Tongue (tissue), 2 donors: ENCODE data around the gene FAM98B. TPM values are rescaled to one million over a fixed set of nuclear protein-coding genes. Genes with fewer than 3 reads are reported as not detected.

Source experiments
- DNase-seq: peaks from one replicate; pipeline ENCODE4 v3.0.0-alpha.2; 2015
- total RNA-seq: library from RNA; depleted of rRNA; stranded (reverse); fragments of >200 nt; gene quantifications from one replicate; pipeline ENCODE4 v1.2.3, GENCODE V29; 2014

FAM98B gene
- total RNA-seq, 1 donor from 2014 or later = 16.0 TPM

- DNase-seq = no peak
Observed at GRCh38 chr15:38508647-38509046, 54.7 kb downstream of the FAM98B start.

DNA sequence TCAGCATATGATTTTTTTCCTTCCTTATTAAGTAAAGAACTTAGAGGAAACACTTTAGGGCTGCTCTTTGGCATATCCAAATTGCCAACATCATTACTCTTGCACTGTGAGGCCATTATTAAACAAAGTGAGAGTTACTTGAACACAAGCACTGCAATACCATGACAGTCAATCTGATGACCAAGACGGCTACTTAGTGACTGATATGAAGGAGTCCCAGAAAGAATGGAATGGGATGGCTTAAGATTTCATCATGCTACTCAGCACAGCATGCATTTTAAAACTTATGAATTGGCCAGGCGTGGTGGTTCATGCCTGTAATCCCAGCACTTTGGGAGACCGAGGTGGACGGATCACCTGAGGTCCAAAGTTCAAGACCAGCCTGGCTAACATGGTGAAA is 55.2 kb downstream of the FAM98B start:
- no peak for DNase-seq

DNA sequence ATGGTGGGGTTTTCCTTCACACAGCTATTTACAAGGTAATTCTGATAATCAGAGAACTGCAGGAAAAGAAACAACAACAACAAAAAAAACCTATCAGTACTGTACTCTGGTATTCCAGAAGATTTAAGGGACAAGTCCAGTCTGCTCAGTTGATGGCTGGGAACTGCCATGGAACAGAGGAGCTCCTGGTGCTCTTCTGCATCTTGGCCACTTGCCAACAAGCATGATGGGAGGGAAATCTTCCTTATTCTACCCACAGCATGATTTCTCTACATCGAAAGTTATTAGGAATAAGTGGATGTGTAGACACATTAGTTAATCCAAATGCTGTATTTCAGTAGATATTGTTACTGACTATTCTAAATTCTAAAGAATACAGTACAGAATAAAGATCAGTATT is 59.0 kb downstream of the FAM98B start:
- peak; percentile 9 for DNase-seq

DNA sequence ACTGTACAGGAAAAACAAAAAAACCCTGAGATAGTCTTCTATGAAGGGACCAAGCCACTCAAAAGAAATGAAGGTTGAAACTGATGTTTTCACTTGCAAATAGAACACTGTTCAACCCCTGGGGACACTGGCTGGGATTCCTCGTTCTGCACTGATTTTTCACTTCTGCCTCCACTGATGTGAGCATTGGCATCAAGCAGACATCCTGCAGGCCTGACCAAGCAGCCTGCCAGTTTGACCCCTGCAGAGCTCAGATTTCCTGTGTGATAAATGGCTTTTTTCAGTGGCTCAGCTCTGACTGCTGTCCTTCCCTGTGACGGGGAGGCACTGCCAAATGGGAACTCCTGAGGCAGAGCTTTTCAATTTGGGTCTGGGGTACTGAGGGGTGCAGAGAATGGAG is 60.7 kb downstream of the FAM98B start:
- DNase-seq = no peak

GRCh38 chr15:38516626-38517025 is 62.7 kb downstream of the FAM98B start:
- no peak for DNase-seq

DNA sequence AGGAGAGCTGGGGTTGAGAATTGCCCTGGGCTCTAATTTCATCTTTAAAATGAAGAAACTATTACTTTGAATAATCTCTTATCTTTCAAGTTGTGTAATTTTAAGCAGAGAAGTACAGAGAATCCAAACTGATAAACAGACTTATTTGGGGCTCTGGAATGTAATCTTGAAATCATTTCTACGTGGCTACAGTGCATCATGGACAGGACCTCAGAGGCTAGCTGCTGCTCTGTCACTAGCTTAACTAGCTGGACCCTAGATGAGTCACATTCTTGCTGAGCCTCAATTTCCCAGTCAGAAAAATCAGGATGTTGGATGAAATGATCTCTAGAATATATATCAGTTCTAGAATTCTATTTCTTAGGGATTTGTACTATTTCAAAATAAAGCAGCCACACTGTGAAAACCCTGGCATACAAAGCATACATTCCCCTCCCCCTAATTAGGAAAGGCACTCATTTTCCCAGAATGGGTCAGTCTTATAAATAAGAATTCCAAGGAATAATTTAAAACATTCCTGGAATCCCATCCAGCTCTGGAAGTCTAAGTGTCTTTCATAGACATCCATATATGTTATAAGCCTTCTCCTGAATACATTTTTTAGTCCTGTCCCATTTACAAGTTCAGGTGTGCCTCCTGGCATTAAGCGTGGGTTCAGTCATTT is 63.5 kb downstream of the FAM98B start:
- no peak for DNase-seq

- no peak for DNase-seq
Observed at GRCh38 chr15:38518084-38518483, 64.2 kb downstream of the FAM98B start.

DNA sequence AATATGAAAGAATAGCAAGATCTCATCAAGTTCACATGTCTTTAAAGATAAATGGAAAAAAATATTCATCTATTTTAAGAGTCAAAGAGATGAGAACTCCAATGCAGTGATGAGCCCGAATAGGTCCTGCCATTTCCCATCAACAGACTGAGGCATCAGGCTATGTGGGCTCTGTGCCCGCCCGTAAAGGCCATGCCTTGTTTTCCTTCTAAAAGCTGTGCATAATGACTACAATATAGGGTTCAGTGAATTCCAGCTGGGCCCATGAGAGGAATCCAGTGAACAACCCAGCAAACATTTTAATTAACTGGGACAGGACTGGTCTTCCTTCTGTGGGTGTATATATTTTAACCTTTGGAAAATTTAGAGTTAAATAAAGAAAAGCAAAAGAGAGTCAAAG is 66.1 kb downstream of the FAM98B start:
- no peak for DNase-seq

DNA sequence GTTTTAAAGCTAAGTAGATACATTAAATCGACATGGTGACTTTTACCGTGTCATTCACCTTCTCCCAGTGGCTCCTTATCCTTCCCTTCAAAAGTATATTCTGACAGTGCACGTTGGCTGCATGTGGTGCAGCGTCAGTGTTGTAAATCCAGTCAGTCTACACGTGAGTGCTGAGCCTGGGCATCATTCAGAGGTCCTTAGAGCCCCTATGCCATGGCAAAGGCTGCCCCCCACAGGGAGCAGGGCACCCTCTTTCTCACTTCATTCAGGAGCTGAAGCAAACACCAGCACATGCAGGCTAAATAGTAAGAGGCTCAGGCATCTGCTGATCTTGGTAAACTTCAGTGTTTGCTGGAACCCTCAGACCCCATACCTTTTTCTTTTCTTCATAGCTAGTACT is 67.4 kb downstream of the FAM98B start:
- DNase-seq = no peak

DNA sequence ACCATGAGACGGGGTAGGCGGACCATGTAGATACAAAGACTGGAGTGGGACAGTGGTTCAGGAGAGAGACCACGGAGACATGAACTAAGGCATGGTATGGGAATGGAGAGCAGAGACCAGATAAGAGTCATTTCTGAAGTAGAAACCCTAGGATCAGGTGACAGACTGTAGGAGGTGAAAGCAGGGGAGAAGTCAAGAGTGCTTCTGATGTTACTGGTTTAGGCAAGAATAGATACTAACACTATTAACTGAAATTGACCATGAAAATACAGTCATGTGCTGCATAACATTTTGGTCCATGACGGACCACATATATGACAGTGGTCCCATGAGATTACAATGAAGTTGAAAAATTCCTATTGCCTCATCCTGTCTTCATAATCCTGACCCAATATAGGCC is 69.0 kb downstream of the FAM98B start:
- DNase-seq = no peak

DNA sequence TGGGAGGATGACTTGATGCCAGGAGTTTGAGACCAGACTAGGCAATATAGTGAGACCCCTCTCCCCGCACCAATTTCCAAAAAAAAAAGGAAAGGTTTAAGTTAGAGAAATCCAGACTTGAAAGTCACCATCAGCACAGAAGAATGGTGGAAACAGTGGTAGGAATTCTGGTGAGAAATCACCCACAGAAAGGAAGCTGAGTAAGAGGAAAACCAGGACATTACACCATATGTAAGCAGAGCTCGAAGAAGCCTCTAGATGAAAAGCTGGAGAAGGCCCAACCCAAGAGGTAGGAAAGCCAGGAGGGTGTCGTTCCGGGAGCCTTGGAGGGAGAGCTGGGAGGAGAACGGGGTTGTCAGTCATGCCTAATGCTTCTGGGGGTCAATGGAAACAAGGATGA is 70.2 kb downstream of the FAM98B start:
- DNase-seq = no peak

DNA sequence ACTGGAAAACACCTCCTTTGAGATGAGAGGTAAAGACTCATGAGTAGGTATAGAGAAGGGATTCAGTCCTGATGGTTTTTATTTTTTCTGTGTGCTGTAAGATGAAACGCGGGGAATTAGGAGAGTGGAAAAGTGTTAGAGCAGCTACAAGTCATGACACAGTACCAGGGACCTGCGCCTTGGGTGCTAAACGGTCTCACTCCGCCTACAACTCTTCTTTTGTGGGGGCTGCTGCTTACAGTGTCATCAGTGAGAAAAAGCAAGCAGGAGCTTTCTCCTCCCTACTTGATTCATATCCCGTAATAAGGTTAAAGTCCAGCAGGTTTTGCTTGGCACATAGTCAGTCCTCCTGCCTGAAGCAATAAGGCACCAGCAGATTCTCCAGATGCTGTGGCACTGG is 71.6 kb downstream of the FAM98B start:
- no peak for DNase-seq

GRCh38 chr15:38526158-38526557 is 72.2 kb downstream of the FAM98B start:
- no peak for DNase-seq

- no peak for DNase-seq
Observed at GRCh38 chr15:38528294-38528693, 74.4 kb downstream of the FAM98B start.

DNA sequence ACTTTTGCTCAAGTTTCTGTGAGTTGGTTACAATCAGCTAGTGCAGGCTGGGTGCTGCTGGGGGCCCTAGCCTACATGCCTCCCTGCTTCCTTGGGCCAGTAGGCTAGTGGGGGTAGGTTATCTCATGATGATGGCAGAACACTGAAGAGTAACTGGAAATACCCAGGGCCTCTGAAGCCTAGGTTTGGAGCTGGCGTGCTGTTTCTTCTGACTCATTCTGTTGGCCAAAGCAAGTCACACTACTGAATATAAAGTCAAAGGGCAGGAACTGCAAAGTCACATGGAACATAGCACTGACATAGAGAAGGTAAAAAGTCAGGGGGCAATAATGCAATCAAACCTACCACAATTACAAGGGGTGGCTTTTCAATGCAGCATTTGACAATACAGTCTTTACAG is 76.2 kb downstream of the FAM98B start:
- DNase-seq = no peak

GRCh38 chr15:38531509-38531908 is 77.6 kb downstream of the FAM98B start:
- DNase-seq = no peak

- no peak for DNase-seq
Observed at GRCh38 chr15:38532728-38533127, 78.8 kb downstream of the FAM98B start.

GRCh38 chr15:38533416-38533915 is 79.5 kb downstream of the FAM98B start:
- DNase-seq = no peak

DNA sequence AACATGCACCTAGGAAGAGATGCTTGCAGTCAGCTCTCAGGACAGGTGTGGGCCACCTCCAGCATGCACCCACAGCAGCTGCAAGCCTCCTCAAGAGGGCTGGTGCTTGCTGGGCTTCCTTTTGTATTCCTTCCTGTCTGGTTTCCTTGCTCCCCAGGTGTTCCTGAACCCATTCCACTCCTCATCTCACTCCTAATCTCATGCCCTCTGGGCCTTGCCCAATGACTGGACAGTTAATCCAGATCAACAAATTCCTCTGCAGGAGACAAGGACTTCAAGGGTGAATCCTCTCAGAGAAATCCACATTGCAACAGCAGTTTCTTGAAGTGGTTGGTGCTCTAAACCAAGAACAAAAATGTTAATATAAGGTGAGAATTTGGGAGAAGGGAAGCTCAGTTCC is 80.0 kb downstream of the FAM98B start:
- no peak for DNase-seq

DNA sequence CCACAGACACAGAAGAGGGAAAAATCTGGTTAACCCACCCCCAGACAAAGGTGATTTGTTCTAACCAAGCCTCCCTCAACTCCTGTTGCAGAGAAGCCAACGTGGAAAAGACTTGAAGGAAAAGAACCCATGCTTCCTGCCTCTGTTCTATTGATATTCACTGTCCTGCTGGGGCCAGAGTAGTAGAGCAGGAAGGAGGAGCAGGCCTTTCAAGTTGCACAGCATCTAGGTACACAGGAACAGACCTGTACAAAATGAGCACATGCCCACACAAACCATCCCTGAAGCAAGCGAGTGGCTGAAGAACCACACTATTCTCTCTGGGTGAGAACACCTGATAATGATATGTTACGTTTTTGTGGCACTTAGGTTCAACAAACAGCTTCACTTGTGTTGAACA is 80.8 kb downstream of the FAM98B start:
- DNase-seq = no peak

DNA sequence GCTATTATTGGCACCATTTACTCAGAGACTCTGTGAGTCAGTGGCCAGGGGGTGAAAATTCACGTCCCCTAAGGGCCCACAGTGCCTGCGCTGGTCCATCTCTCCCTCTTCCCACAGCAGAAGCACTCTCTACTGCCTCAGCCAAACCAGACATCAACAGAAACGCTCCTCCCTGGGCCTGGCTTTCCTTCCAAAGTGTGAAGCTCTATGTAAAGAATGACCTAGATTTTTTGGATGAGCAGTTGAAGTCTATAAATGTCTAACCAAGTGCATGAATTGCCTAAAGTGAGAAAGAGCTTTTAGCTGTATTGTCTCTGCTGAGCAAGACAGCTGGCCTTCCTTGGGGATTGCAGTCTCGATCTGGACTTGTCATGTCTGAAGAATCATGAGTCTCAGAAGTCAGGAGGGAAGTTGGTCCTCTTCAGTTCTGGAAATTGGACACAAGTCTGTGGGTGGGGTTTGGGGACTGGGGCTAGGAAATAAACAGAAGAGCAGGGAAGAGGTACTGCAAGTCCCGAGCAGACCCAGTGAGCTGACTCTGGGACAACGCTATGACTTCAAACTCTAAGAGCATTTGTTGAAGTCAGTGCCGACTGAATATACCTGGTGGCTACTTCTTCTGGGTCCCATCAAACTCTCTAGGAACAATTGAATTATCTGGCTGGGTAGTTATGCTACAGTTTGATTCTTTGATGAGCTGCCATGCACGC is 81.7 kb downstream of the FAM98B start:
- DNase-seq = no peak

DNA sequence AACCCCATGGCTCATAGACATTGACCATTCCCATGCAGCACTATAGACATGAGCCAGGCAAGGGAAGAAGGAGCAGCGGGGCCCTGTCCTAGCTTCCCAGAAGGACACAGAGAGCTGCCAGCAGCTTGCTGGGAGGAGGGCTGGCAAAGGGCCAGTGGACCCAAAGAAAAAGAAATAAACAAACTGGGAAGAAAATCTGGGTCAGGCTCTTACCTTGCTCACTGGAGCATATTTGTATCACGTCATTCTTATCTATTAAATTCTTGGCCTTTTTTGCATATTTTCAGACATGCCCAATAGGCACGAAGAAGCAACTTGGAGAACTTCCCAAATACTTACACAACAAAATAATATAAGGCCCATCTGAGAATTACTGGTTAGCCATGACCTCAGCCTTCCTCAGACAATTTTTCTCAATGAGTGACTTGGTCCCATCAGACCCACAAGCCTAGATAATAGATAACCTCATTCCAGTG is 82.3 kb downstream of the FAM98B start:
- no peak for DNase-seq
